ENCODE data around the gene IGSF1. TPM values are rescaled to one million over a fixed set of nuclear protein-coding genes. Genes with fewer than 3 reads are reported as not detected.
"Not testable (repeated sequence)": the region's sequence is repeated elsewhere in the genome, so short reads cannot be mapped to it uniquely, and the experiment has no call there.

IGSF1 gene
- total RNA-seq, 1 donor from 2014 or later: 14.6 TPM

- H3K36me3 Mint-ChIP-seq (ENCODE audit: insufficient read depth): no peaks in the 10 kb centered on the region
- no peak for DNase-seq (ENCODE audit: low spot score, unreplicated experiment)
- no peak for TF ChIP-seq CTCF (IDR thresholded peaks at IDR 0.05; ENCODE audit: unreplicated experiment)
- H3K9me3 Mint-ChIP-seq (ENCODE audit: low read depth): no peaks in the 10 kb centered on the region
- no peak overlapping the region for H3K4me3 Mint-ChIP-seq (ENCODE audit: low read depth)
- H3K27ac Mint-ChIP-seq: no peak overlapping the region
- H3K27me3 Mint-ChIP-seq: no peaks in the 10 kb centered on the region
- peaks cover 5% of the 10 kb centered on the region for H3K4me1 Mint-ChIP-seq (ENCODE audit: low read depth)
These were observed 25.1 kb downstream of the IGSF1 start for GRCh38 chrX:131264053-131264452.

- Mint-ChIP-seq H3K27ac (no peak overlapping the region), H3K9me3 (ENCODE audit: low read depth) (no peaks in the 10 kb centered on the region), H3K27me3 (no peaks in the 10 kb centered on the region), H3K36me3 (ENCODE audit: insufficient read depth) (no peaks in the 10 kb centered on the region), H3K4me3 (ENCODE audit: low read depth) (no peak overlapping the region), H3K4me1 (ENCODE audit: low read depth) (peaks cover 5% of the 10 kb centered on the region)
- TF ChIP-seq CTCF (IDR thresholded peaks at IDR 0.05; ENCODE audit: unreplicated experiment): peak; percentile 33
- no peak for DNase-seq (ENCODE audit: low spot score, unreplicated experiment)
These were observed 26.1 kb downstream of the IGSF1 start for GRCh38 chrX:131262738-131263679.

GRCh38 chrX:131262200-131262599, 26.9 kb downstream of the IGSF1 start:
- TF ChIP-seq CTCF (IDR thresholded peaks at IDR 0.05; ENCODE audit: unreplicated experiment): no peak
- Mint-ChIP-seq H3K4me3 (ENCODE audit: low read depth) (no peak overlapping the region), H3K9me3 (ENCODE audit: low read depth) (no peaks in the 10 kb centered on the region), H3K4me1 (ENCODE audit: low read depth) (peaks cover 12% of the 10 kb centered on the region), H3K27me3 (no peaks in the 10 kb centered on the region), H3K36me3 (ENCODE audit: insufficient read depth) (no peaks in the 10 kb centered on the region), H3K27ac (no peak overlapping the region)
- no peak for DNase-seq (ENCODE audit: low spot score, unreplicated experiment)

- TF ChIP-seq CTCF (IDR thresholded peaks at IDR 0.05; ENCODE audit: unreplicated experiment): no peak
- no peak for DNase-seq (ENCODE audit: low spot score, unreplicated experiment)
- Mint-ChIP-seq H3K4me1 (ENCODE audit: low read depth) (peaks cover 10% of the 10 kb centered on the region), H3K4me3 (ENCODE audit: low read depth) (no peak overlapping the region), H3K36me3 (ENCODE audit: insufficient read depth) (no peaks in the 10 kb centered on the region), H3K9me3 (ENCODE audit: low read depth) (no peaks in the 10 kb centered on the region), H3K27me3 (no peaks in the 10 kb centered on the region), H3K27ac (no peak overlapping the region)
These were observed 31.7 kb downstream of the IGSF1 start for GRCh38 chrX:131257367-131257766.

GRCh38 chrX:131250984-131251738, 37.9 kb downstream of the IGSF1 start:
- not testable (repeated sequence) for H3K9me3 Mint-ChIP-seq (ENCODE audit: low read depth); DNase-seq (ENCODE audit: low spot score, unreplicated experiment)

More at GRCh38 chrX:131250984-131251738, 37.9 kb downstream of the IGSF1 start:
- H3K4me1 Mint-ChIP-seq (ENCODE audit: low read depth); H3K27ac Mint-ChIP-seq; H3K27me3 Mint-ChIP-seq; H3K36me3 Mint-ChIP-seq (ENCODE audit: insufficient read depth): not testable (repeated sequence)
- peak overlapping the region; percentile 48 for H3K4me3 Mint-ChIP-seq (ENCODE audit: low read depth)

Data from progenitor cell of endocrine pancreas (in vitro differentiated cells).